GM19324 (cell line): Measurements from ENCODE around the gene SEC61A2.

Experiments
- ATAC-seq: cut with Tn5 transposase; IDR thresholded peaks from one replicate; pipeline ENCODE4 v1.9.1; 2021; ENCODE audit warnings: mild to moderate bottlenecking, moderate library complexity; ENCODE audit not compliant: unreplicated experiment, low FRiP score

SEC61A2 gene

DNA sequence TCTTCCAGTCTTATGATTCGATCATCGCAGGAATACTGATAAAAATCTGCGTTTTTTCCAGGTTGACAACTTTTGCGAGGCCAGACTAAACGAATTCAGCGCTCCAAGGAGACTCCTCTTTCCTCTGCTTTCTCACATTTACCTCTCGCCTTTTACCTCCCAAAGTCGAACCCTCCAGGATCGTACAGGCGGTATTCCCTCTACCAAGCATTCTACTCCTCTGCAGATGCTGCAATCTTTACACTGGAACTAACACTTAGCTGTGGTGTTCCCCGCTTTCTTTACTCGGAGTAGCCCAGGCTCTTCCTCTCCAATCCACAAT, 65.8 kb downstream of the SEC61A2 start:
- ATAC-seq, result peak; percentile 12

DNA sequence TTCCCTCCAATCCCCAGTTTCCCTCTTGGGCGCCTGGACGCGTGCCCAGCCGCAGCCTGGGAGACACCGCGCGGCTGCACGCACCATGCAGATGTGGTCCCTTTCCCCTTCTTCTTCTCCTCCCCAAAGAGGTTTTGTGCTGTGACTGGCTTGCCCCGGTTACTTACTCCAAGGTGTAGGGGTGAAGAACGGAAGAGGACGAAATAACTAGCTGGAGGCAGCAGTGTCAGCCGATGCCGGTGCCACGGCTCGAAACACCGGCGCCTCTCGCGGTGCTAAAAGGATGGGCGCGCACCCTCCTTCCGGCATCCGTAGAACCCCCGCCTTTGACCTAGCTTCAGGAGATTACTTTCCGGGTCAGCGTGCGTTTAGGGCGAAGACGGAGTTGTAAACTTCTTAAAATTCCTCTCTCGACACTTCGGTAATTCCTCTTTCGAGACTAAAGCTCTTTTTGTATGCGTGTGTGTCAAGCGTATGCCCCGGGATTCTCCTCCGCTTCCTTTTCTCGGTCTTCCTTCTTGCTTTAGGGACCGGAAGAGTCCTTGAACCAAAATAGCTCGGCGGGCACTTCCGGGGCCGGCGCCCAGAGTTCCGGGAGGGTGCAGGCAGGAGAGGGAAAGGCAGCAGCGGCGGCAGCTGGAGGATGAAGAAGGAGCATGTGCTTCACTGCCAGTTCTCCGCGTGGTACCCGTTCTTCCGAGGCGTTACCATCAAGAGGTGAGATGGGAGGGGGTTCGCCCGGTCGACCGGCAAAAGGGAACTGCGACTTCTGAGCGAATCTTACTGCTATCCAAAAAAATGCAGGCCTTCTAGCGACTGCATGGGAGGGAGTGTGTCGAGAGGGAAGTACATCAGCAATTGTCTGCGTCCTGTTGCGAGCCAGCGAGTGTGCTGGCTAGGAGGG, 66.4 kb downstream of the SEC61A2 start, which contains the start of the genes CDC123 and NUDT5:
TSS of gene CDC123 (plus strand) at position 586 of the 904 bp plus-strand sequence. CDS start at position 644, 58 bp downstream.
TSS of gene NUDT5 (minus strand) at position 289 of the 904 bp plus-strand sequence. CDS start 9,600 bp downstream, outside the sequence.
- ATAC-seq, result peak; percentile 93

DNA sequence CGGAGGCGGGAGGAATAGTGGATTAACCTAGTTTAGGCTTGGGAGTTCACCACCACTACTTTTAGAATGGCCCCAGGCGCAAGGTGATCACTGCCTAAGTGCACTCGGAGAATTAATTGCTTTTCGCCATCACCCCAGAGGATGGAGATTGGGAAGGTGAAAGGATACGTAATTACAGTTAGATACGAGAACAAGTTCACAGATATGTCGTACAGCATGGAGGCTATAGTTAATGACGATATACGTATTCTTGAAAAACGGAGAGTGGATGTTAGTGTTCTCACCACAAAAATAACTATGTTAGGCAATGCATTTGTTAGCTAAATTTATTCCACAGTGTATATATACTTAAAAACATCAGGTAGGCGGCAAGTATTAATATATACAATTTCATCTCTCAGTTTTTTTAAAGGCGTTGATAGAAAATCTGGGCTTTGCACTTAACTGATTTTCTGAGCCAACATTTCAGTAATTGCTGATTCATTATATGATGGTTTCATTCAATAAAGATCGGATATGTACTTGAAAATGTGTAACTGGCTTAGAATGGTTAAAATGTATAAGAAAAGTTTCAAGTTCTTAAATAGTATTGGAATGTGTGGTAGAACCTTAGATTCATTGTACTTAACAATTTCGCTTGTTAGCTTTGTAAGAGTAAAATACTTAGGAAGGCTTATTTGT, 67.2 kb downstream of the SEC61A2 start:
- ATAC-seq, result no peak

DNA sequence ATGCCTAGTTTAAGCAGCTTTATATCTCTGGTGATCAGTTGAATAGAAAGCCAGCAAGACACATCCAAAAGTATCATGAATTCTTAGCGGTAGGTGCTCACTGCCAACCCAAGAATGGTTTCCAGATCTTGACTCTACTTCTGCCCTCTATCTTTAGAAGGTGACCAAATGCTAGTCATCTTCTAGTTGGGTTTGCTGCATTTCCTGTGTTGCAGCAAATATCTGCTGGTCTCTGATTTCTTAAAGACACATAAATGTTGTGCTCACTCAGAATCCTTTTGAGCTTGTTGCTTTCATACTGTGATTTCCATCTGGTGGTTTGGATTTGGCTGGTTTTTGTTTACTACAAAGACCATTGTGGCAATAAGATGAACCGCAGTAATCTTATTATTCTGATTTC, 68.7 kb downstream of the SEC61A2 start:
- no peak for ATAC-seq

DNA sequence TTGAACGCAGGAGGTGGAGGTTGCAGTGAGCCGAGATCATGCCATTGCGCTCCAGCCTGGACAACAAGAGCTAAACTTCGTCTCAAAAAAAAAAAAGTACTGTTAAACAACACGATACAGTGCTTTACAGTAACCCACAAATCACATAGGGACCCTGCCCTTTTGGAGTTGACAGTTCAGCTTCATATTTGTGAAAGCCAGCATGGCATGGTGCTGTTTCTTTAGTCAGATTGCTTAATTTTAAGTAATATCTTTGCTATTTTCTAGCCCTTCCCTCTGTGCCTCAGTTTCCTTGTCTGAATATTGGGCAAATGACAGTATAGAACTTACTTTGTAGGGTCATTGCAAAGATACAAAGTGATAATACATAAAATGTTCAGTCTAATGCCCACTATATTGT, 71.4 kb downstream of the SEC61A2 start:
- ATAC-seq, result no peak

DNA sequence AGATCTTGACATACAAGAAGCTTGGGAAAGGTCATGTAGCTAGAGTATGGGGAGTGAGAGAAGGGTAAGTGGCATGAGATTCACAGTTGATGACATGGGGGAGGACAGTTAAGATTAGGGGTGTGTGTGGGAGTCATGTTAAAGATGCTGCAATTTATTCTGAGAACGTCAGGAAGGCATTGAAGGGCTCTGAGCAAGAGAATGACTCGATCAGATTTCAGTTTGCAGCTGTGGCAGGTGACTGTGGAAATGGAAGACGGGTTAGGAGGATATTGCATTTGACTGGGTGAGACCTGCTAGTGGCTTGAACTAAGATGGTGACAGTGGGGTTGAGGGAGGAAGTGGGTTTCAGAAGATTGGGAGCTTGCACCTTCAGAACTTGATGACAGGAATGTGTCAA, 72.1 kb downstream of the SEC61A2 start:
- no peak for ATAC-seq

DNA sequence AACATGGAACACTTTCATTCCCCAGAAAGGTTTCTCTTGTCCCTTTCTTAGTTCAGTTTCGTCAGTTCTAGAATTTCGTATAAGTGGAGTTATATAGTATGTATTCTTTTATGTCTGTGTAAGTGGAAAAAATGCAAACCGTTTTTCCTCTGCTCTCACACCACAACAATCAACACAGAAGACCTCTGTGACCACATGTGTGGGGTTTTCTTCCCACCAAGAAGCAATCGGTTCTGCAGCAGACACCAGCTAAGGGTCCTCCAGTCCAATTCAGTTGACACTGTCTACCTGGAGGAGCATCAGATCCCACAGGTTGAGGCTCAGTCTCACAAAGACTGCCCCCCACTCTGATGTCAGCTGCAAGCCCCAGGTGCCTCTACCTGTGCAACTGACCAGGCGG, 72.7 kb downstream of the SEC61A2 start:
- no peak for ATAC-seq

DNA sequence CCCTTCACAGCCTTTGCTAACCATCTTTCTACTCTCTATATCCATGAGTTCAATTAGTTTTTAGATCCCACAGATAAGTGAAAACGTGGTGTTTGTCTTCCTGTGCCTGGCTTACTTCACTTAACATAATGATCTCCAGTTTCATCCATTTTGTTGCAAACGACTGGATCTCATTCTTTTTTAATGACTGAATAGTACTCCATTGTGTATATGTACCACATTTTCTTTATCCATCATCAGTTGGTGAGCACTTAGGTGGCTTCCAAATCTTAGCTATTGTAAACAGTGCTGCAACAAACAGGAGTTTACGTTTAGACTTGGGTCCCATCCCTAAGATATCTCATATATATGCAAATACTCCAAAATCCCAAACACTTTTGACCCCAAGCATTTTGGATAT, 75.6 kb downstream of the SEC61A2 start:
- no peak for ATAC-seq

DNA sequence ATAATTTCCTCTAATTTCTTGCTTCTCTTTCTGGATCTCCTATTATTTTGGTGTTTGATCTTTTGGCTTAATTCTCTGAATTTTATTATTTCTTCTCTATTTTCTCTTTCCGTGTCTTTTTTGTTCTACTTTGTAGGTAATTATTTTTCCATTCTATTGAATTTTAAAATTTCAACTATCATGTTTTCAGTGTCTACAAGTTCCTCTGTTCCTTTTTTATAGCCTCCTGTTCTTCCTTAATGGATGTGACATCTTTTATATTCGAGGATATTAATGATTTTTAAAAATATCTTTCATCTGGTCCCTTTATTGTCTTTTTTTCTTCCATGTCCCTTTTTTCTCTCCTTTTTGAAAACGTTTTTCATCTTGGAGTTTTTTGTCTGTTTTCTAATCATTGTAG, 77.6 kb downstream of the SEC61A2 start:
- ATAC-seq, result no peak

DNA sequence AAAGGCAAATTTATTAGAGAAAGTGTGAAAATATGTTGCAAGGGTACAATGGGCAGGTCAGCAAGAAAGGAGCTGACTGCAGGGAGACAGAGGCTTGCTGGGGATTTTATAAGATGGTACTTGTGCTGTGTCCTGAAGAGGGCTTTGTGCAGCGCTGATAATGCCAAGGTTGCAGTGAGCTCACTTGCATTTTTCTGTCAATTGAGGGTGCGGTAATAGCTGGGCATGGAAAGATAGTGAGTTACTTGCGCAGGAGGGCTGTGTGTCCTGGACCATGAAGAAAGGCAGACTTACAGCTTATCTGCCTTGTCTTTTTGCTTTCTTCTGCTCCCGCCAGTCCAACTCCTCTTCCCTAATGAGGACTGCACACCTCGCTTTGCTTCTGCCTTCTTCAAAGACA, 79.0 kb downstream of the SEC61A2 start:
- no peak for ATAC-seq

DNA sequence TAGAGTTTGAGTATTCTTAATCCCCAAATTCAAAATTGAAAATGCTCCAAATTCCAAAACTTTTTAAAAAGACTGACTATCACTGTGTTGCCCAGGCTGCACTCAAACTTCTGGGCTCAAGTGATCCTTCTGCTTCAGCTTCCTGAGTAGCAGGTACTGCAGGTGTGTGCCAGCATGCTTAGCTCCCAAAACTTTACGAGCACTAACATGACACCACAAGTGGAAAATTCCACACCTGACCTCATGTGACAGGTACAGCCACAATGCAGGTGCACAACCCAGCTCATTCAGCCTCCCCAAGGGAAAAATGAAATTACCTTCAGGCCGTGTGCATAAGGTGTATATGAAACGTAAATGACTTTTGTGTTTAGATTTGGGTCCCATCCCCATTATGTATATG, 83.0 kb downstream of the SEC61A2 start:
- ATAC-seq, result no peak

DNA sequence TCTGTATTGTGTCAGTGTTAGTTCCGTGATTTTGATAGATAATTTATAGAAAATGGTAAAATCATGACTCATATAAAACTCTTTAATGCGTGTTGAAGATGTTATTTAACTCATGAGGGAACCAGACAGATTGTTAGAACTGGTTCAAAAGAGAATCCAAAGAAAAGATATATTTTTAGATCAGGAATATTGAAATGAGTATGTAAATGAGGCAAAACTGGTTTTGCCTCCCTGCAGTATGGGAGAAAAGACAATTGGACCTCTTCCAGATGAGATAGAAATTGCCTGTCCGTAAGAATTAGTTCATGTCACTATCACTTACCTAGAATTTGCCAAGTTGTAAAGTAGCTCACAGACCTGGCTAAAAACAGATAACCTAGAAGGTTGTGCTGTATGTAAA, 84.1 kb downstream of the SEC61A2 start:
- no peak for ATAC-seq

DNA sequence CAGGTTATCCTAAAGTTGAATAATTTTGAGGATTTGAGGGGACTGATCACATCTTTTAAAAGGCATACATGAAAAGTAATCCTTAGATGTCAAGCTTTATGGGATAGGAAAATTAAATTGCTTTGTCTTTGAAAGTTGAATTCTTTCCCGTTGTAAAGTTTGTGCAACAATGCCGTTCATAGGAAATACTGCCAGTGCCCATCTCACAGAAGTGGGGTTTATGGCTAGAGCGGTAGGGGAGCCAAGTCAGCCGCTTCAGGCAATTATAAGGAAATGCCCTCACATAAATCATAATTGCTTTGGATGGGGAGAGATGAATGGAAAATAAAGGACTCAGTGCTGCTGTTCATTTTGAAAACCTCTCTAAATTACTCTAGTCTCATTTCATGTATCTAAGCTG, 84.6 kb downstream of the SEC61A2 start:
- no peak for ATAC-seq

DNA sequence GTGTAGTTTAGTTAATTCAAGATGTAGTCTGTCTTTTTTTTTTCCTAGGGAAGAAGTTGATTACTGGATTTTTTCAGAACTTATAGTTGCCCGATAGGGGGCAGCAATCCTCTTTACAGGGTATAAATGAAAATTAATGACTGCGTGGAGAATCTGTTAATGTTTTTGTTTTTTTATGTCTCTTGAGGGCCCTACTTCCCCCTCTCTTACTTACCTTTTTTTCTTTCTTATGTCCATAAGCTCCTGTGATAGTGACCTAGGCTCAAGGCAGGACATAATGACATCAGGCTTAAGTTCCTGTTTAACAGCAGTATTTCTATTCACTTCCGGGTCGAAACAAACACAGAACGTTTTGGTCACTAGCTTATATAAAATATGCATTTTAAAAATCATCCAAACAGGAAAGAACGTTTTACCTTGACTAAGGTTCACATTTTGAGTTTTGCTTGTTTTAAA, 85.3 kb downstream of the SEC61A2 start:
- ATAC-seq, result no peak
